ENCODE results near the gene STK11. TPM values are rescaled to one million over a fixed set of nuclear protein-coding genes. Genes with fewer than 3 reads are reported as not detected.

The STK11 gene
- total and polyA plus RNA-seq, 9 donors, result 36.9 to 71.2 (median 54.2) TPM

GRCh38 chr19:1225440-1226226 is 20.1 kb downstream of the STK11 start:
- Histone ChIP-seq H3K4me1 (ENCODE audit: insufficient read depth) (peaks cover 3% of the 10 kb centered on the region), H3K9me3 (no peaks in the 10 kb centered on the region), H3K27ac (no peak overlapping the region), H3K27me3 (no peaks in the 10 kb centered on the region), H3K4me3 (no peak overlapping the region), H3K36me3 (no peaks in the 10 kb centered on the region)
- no peak for TF ChIP-seq POLR2A (IDR thresholded peaks at IDR 0.05)
- no peak for TF ChIP-seq CTCF (IDR thresholded peaks at IDR 0.05)
- TF ChIP-seq EP300 (IDR thresholded peaks at IDR 0.05), result no peak
- DNase-seq, result no peak
- 84 to 89% (median 86%) methylated on average over 29 of the region's 29 CpGs for WGBS, 3 donors
- intact Hi-C loops (cut with DNase I), result no loop called here

GRCh38 chr19:1226227-1226518 is 20.6 kb downstream of the STK11 start:
- TF ChIP-seq EP300 (IDR thresholded peaks at IDR 0.05) (no peak), CTCF (IDR thresholded peaks at IDR 0.05) (no peak), POLR2A (IDR thresholded peaks at IDR 0.05) (no peak)
- H3K27me3 ChIP-seq, result no peaks in the 10 kb centered on the region
- no peaks in the 10 kb centered on the region for H3K9me3 ChIP-seq
- no peaks in the 10 kb centered on the region for H3K36me3 ChIP-seq
- 89 to 96% (median 92%) methylated on average over 8 to 11 of the region's 11 CpGs for WGBS, 3 donors
- peaks cover 3% of the 10 kb centered on the region for H3K4me1 ChIP-seq (ENCODE audit: insufficient read depth)
- H3K27ac ChIP-seq, result no peak overlapping the region
- no peak overlapping the region for H3K4me3 ChIP-seq
- intact Hi-C loops (cut with DNase I), result no loop called here
- no peak for DNase-seq

- Histone ChIP-seq H3K4me3 (no peak overlapping the region), H3K27ac (no peak overlapping the region), H3K4me1 (ENCODE audit: insufficient read depth) (no peaks in the 10 kb centered on the region), H3K36me3 (no peaks in the 10 kb centered on the region), H3K9me3 (no peaks in the 10 kb centered on the region), H3K27me3 (no peaks in the 10 kb centered on the region)
- no peak for TF ChIP-seq EP300 (IDR thresholded peaks at IDR 0.05)
- no peak for TF ChIP-seq CTCF (IDR thresholded peaks at IDR 0.05)
- TF ChIP-seq POLR2A (IDR thresholded peaks at IDR 0.05), result no peak
- WGBS, 3 donors, result 90 to 93% (median 91%) methylated on average over 31 to 50 of the region's 50 CpGs
- DNase-seq, result no peak
- intact Hi-C loops (cut with DNase I), result no loop called here
Measured at GRCh38 chr19:1226522-1227303, 21.1 kb downstream of the STK11 start.

- Histone ChIP-seq H3K27me3 (no peaks in the 10 kb centered on the region), H3K4me1 (ENCODE audit: insufficient read depth) (peaks cover 3% of the 10 kb centered on the region), H3K4me3 (no peak overlapping the region), H3K36me3 (no peaks in the 10 kb centered on the region), H3K9me3 (no peaks in the 10 kb centered on the region), H3K27ac (no peak overlapping the region)
- TF ChIP-seq POLR2A (IDR thresholded peaks at IDR 0.05) (no peak), CTCF (IDR thresholded peaks at IDR 0.05) (no peak), EP300 (IDR thresholded peaks at IDR 0.05) (no peak)
- intact Hi-C loops (cut with DNase I), result no loop called here
- DNase-seq, result no peak
- 85 to 93% (median 89%) methylated on average over 42 to 56 of the region's 56 CpGs for WGBS, 3 donors
Measured at GRCh38 chr19:1227304-1228054, 21.9 kb downstream of the STK11 start.
